GM19023 (cell line): ENCODE data around the gene ZNF793.

Experiments used
- ATAC-seq: cut with Tn5 transposase; IDR thresholded peaks from one replicate; pipeline ENCODE4 v1.9.1; 2021; ENCODE audit warnings: mild to moderate bottlenecking, moderate library complexity; ENCODE audit not compliant: unreplicated experiment

The ZNF793 gene

DNA sequence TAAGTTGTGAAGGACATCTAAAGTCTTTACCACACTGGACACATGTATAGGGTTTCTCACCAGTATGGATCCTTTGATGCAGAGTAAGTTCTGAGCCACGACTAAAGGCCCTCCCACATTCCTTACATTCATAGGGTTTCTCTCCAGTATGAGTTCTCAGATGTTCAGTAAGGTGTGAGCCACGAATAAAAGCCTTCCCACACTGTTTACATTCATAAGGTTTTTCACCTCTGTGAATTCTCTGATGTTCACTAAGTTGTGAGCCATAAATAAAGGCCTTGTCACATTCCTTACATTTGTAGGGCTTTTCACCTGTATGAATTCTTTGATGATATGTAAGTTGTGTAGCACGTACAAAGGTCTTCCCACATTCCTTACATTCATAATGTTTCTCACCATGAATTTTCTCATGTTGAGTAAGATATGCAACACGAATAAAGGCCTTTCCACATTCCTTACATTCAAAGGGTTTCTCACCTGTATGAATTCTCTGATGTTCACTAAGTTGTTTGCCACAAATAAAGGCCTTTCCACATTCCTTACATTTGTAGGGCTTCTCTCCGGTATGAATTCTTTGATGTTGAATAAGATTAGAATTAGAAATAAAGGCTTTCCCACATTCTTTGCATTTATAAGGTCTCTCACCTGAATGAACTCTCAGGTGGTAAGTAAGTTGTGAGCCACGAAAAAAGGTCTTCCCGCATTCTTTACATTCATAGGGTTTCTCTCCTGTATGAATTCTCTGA lies 58.1 kb downstream of the ZNF793 start:
- no peak for ATAC-seq

DNA sequence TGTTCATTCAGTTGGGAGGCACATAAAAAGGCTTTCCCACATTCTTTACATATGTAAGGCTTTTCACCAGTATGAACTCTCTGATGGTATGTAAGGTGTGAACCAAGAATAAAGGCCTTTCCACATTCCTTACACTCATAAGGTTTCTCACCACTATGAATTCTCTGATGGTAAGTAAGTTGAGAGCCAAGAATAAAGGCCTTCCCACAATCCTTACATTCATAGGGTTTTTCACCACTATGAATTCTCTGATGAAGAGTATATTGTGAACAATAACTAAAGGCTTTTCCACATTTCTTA lies 58.6 kb downstream of the ZNF793 start:
- ATAC-seq = no peak

DNA sequence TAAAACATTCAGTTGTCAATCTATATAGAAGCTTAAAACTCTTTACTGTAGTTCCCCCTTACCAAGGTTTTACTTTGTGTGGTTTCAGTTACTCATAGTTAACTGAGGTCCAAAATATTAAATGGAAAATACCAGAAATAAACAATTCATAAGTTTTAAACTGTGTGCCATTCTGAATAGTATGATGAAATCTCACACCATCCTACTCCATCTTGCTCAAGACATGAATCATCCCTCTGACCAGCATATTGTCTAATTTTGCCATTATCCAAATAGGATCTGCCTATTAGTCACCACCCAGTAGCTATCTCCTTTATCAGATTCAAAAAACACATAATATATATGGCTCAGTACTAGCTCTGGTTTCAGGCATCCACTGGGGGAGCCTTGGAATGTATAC lies 65.5 kb downstream of the ZNF793 start:
- no peak for ATAC-seq

DNA sequence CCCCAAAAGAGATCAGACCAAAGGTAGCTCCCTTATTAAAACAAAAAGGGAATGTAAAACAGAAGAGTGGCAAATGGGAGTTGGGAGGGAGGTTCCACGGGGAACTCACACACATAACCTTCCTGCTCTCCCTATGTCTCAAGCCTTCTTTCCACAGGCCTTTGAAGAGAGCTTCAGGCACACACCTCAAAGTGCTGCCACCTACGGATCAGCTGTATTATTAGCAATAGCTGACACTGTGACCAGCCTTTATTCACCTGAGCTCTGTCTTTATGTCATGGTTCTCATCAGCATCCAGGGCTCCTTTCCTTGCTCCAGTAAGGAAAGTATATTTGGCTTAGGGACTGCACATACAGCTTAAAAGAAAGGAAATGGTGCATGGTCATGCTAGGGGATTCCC lies 76.6 kb downstream of the ZNF793 start:
- no peak for ATAC-seq
